A549 (cell line): ENCODE results near the gene PHF20. TPM values are rescaled to one million over a fixed set of nuclear protein-coding genes. Genes with fewer than 3 reads are reported as not detected.

Experiments used
- ATAC-seq, 2 experiments: fragments of 200-7000 bp in 1 of 2; fragments of >200 bp in 1 of 2; cut with Nextera tagmentation in 1 of 2; cut with Tn5 transposase in 1 of 2; 3 replicates each; pipeline versions ENCODE4 v1.8.0 to v1.9.1; 2018 to 2020; ENCODE audit warnings: mild to moderate bottlenecking in 1 of 2, moderate library complexity in 1 of 2
- CTCF ChIA-PET: fragments of 300-600 bp; sonication (Branson Sonifier 250); formaldehyde crosslinking; extraction: SDS; loops from one replicate; lab custom pipeline; 2021; ENCODE audit warnings: antibody characterized with exemption, inconsistent platforms; lab: Yijun Ruan, JAX
- POLR2A ChIA-PET: fragments of 350-600 bp; formaldehyde crosslinking; extraction: SDS; loops from one replicate; lab custom pipeline; 2021; ENCODE audit warnings: antibody characterized with exemption, inconsistent platforms; lab: Yijun Ruan, JAX
- DNase-seq, 2 experiments: peaks; one replicate each; pipeline versions ENCODE4 v3.0.0 to v3.0.0-alpha.2; 2011 to 2016; ENCODE audit warnings: low read depth in 1 of 2, low spot score in 1 of 2
- FAIRE-seq: peaks from 2 replicates; lab custom pipeline; 2011; peaks lifted over from hg19 to GRCh38; lab: Jason Lieb, UNC
- H3K27ac ChIP-seq, 2 experiments: fragments of >200 bp; sonication (Bioruptor Twin); formaldehyde crosslinking; 3 replicates each; pipeline ENCODE4 v1.5.1; 2016 to 2017
- H3K4me1 ChIP-seq: fragments of >200 bp; sonication (Bioruptor Twin); formaldehyde crosslinking; 3 replicates; pipeline ENCODE4 v1.6.1; 2016
- H3K4me2 ChIP-seq: fragments of >200 bp; sonication (Bioruptor Twin); formaldehyde crosslinking; 3 replicates; pipeline ENCODE4 v1.6.1; 2016
- H3K4me3 ChIP-seq: fragments of >200 bp; sonication (Bioruptor Twin); formaldehyde crosslinking; 3 replicates; pipeline ENCODE4 v1.5.1; 2016
- H3K9me3 ChIP-seq: fragments of >200 bp; sonication (Bioruptor Twin); formaldehyde crosslinking; 3 replicates; pipeline ENCODE4 v1.6.1; 2016
- CBX2 ChIP-seq: fragments of 200-600 bp; sonication (generic); IDR thresholded peaks from 2 replicates; pipeline ENCODE4 v1.6.1; 2016; ENCODE audit warnings: low read depth, mild to moderate bottlenecking, borderline replicate concordance
- CBX8 ChIP-seq: fragments of 200-600 bp; sonication (generic); IDR thresholded peaks from 2 replicates; pipeline ENCODE4 v1.6.1; 2016
- CTCF ChIP-seq: fragments of >200 bp; sonication (Bioruptor Twin); formaldehyde crosslinking; IDR thresholded peaks from 3 replicates; pipeline ENCODE4 v1.5.1; 2016
- ELK1 ChIP-seq: fragments of 150-350 bp; IDR thresholded peaks from 2 replicates; pipeline ENCODE4 v1.6.1; 2014; ENCODE audit warnings: low read depth, mild to moderate bottlenecking, low read length
- EP300 ChIP-seq, 2 experiments: fragments of >200 bp; sonication (Bioruptor Twin); formaldehyde crosslinking; IDR thresholded peaks; 2 replicates in 1 of 2; 3 replicates in 1 of 2; pipeline ENCODE4 v1.6.1; 2016 to 2017
- GATA3 ChIP-seq: IDR thresholded peaks from 2 replicates; pipeline ENCODE4 v1.6.1; 2012; ENCODE audit warnings: borderline replicate concordance
- JUN ChIP-seq, 2 experiments: fragments of >200 bp; sonication (Bioruptor Twin); formaldehyde crosslinking; IDR thresholded peaks; 2 replicates in 1 of 2; 3 replicates in 1 of 2; pipeline ENCODE4 v1.6.1; 2016 to 2017
- KDM5A ChIP-seq: fragments of 200-600 bp; sonication (generic); IDR thresholded peaks from 2 replicates; pipeline ENCODE4 v1.6.1; 2016; ENCODE audit warnings: antibody characterized with exemption, mild to moderate bottlenecking
- MAX ChIP-seq: IDR thresholded peaks from 2 replicates; pipeline ENCODE4 v1.6.1; 2012
- NFE2L2 ChIP-seq: fragments of 150-350 bp; conservative IDR thresholded peaks from 2 replicates; pipeline ENCODE4 v1.6.1; 2014; ENCODE audit warnings: low read length
- NPAS2 ChIP-seq: fragments of 250-450 bp; sonication (Bioruptor Pico); IDR thresholded peaks from 2 replicates; pipeline ENCODE4 v1.8.0; 2022; ENCODE audit warnings: mild to moderate bottlenecking, moderate library complexity, borderline replicate concordance
- PBX3 ChIP-seq: IDR thresholded peaks from 2 replicates; pipeline ENCODE4 v1.6.1; 2012
- POLR2AphosphoS2 ChIP-seq: conservative IDR thresholded peaks from 2 replicates; pipeline ENCODE4 v1.6.1; 2012; ENCODE audit warnings: low read length, improper control_type of control experiment, inconsistent platforms
- RCOR1 ChIP-seq: fragments of 150-350 bp; IDR thresholded peaks from 2 replicates; pipeline ENCODE4 v1.6.1; 2014; ENCODE audit warnings: antibody characterized with exemption, low read length, low read depth
- RFX5 ChIP-seq: fragments of 450-650 bp; IDR thresholded peaks from 2 replicates; pipeline ENCODE4 v1.7.1; 2014; ENCODE audit warnings: antibody characterized with exemption, mild to moderate bottlenecking, moderate library complexity
- SMC3 ChIP-seq: fragments of >200 bp; sonication (Bioruptor Twin); formaldehyde crosslinking; IDR thresholded peaks from 3 replicates; pipeline ENCODE4 v1.6.1; 2018; ENCODE audit warnings: inconsistent platforms
- TFCP2L1 ChIP-seq: fragments of 250-450 bp; sonication (Bioruptor Pico); IDR thresholded peaks from 2 replicates; pipeline ENCODE4 v1.5.0; 2021; ENCODE audit warnings: mild to moderate bottlenecking
- ZFP36 ChIP-seq: fragments of 450-650 bp; IDR thresholded peaks from 2 replicates; pipeline ENCODE4 v1.6.1; 2014; ENCODE audit warnings: borderline replicate concordance; ENCODE audit not compliant: partially characterized antibody
- WGBS: methylation state at CpG from one replicate; pipeline ENCODE4 v1.1.6; 2017; ENCODE audit errors: missing lambda C conversion rate; 5-methylcytosine and 5-hydroxymethylcytosine counted together
- polyA plus RNA-seq, 4 experiments: library from polyadenylated mRNA; depleted of rRNA in 3 of 4; stranded (reverse); fragments of >200 nt; fragmentation: RNase III in 1 of 4; extraction: RNeasy Plus Mini Kit Qiagen cat#74134 plus additional on column Dnase treatment in 1 of 4; gene quantifications; 2 replicates in 3 of 4; 3 replicates in 1 of 4; pipeline ENCODE4 v1.2.3, GENCODE V29; 2011 to 2017

The PHF20 gene
- polyA plus RNA-seq, 2 of the 4 experiments (the other 2 are of a cell fraction) = 24.0 to 32.8 TPM

- Histone ChIP-seq H3K4me2 (no peak overlapping the region), H3K4me3 (no peak overlapping the region), H3K4me1 (peaks cover 18% of the 10 kb centered on the region), H3K9me3 (no peaks in the 10 kb centered on the region), H3K27ac (no peak overlapping the region)
- TF ChIP-seq EP300 (IDR thresholded peaks at IDR 0.05) (no peak), RFX5 (no peak)
- WGBS = 88% methylated on average over 4 of the region's 4 CpGs
- no peak for ATAC-seq
- DNase-seq = no peak
- POLR2A ChIA-PET = interaction anchor here (0.7 kb wide), 1 partner anchor 163 kb away, joined by 3 read pairs; the partner anchor contains the start of gene RBM39
- CTCF ChIA-PET = interaction anchor here (1.2 kb wide), 1 partner anchor 49 kb away, joined by 3 read pairs; the partner anchor contains the start of gene SCAND1
- FAIRE-seq = no peak
Observed at GRCh38 chr20:35904982-35905663, 133.3 kb downstream of the PHF20 start.

GRCh38 chr20:35907017-35907701 lies 135.3 kb downstream of the PHF20 start:
- DNase-seq (no peak), ATAC-seq (no peak), FAIRE-seq (no peak)
- TF ChIP-seq ZFP36 (no peak), PBX3 (no peak), MAX (no peak), CBX2 (no peak), TFCP2L1 (CRISPR knock-in tag) (no peak), CBX8 (no peak)
- ChIA-PET CTCF (interaction anchor here (0.7 to 1.7 kb wide), 4 partner anchors 9 to 40 kb away, joined by 3 to 6 read pairs (median 4); no protein-coding TSS in a partner anchor), POLR2A (no interaction called here)
- no peaks in the 10 kb centered on the region for H3K9me3 ChIP-seq
- H3K4me2 ChIP-seq = no peak overlapping the region
- WGBS = 85% methylated on average over 7 of the region's 7 CpGs
- H3K27ac ChIP-seq = no peak overlapping the region
- no peak overlapping the region for H3K4me3 ChIP-seq
- H3K4me1 ChIP-seq = peaks cover 7% of the 10 kb centered on the region

- CTCF ChIA-PET = interaction anchor here (1.8 kb wide), 1 partner anchor 17 kb away, joined by 5 read pairs; no protein-coding TSS in a partner anchor
- TF ChIP-seq POLR2AphosphoS2 (no peak), NPAS2 (no peak), JUN (IDR thresholded peaks at IDR 0.05) (no peak), KDM5A (no peak), SMC3 (no peak), GATA3 (no peak), NFE2L2 (no peak), ELK1 (no peak), RCOR1 (no peak), CTCF (no peak)
- FAIRE-seq = no peak
Observed at GRCh38 chr20:35908007-35908406, 136.2 kb downstream of the PHF20 start.

More at GRCh38 chr20:35908007-35908406, 136.2 kb downstream of the PHF20 start:
- ATAC-seq = no peak
- no peak overlapping the region for H3K4me3 ChIP-seq
- no peak for DNase-seq
- H3K27ac ChIP-seq = no peak overlapping the region
- H3K4me1 ChIP-seq = no peaks in the 10 kb centered on the region
- POLR2A ChIA-PET = no interaction called here
- no peaks in the 10 kb centered on the region for H3K9me3 ChIP-seq
- no peak overlapping the region for H3K4me2 ChIP-seq
